Measurements from ENCODE around the gene VPS8.
"Not testable (repeated sequence)": the region's sequence is repeated elsewhere in the genome, so short reads cannot be mapped to it uniquely, and the experiment has no call there.

GRCh38 chr3:184907031-184907430 lies 95.1 kb downstream of the VPS8 start:
- TF ChIP-seq, protein P1, sequence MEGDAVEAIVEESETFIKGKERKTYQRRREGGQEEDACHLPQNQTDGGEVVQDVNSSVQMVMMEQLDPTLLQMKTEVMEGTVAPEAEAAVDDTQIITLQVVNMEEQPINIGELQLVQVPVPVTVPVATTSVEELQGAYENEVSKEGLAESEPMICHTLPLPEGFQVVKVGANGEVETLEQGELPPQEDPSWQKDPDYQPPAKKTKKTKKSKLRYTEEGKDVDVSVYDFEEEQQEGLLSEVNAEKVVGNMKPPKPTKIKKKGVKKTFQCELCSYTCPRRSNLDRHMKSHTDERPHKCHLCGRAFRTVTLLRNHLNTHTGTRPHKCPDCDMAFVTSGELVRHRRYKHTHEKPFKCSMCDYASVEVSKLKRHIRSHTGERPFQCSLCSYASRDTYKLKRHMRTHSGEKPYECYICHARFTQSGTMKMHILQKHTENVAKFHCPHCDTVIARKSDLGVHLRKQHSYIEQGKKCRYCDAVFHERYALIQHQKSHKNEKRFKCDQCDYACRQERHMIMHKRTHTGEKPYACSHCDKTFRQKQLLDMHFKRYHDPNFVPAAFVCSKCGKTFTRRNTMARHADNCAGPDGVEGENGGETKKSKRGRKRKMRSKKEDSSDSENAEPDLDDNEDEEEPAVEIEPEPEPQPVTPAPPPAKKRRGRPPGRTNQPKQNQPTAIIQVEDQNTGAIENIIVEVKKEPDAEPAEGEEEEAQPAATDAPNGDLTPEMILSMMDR (IDR thresholded peaks at IDR 0.05) = not testable (repeated sequence)
- not testable (repeated sequence) for TF ChIP-seq POLR2A (IDR thresholded peaks at IDR 0.05)
